Esophagus muscularis mucosa (tissue), 4 donors: Measurements from ENCODE around the gene UBE4A.

ENCODE experiments used
- CTCF ChIP-seq, 3 experiments: fragments of 200-600 bp in 2 of 3; fragments of 450-650 bp in 1 of 3; sonication (generic) in 2 of 3; IDR thresholded peaks; one replicate each; pipeline ENCODE4 v1.5.1; 2017 to 2019; ENCODE audit warnings: antibody characterized with exemption in 3 of 3, mild to moderate bottlenecking in 2 of 3, moderate library complexity in 1 of 3
- EP300 ChIP-seq: sonication (generic); formaldehyde crosslinking; IDR thresholded peaks from one replicate; pipeline ENCODE4 v1.6.1; 2017; ENCODE audit warnings: antibody characterized with exemption
- POLR2A ChIP-seq: fragments of 450-650 bp; IDR thresholded peaks from one replicate; pipeline ENCODE4 v1.6.1; 2017; ENCODE audit warnings: antibody characterized with exemption, moderate library complexity, mild to moderate bottlenecking, low read depth
- POLR2AphosphoS5 ChIP-seq, 2 donors: sonication (generic); formaldehyde crosslinking; IDR thresholded peaks; one replicate each; pipeline ENCODE4 v1.6.1; 2017; ENCODE audit warnings: antibody characterized with exemption in 2 of 2

- TF ChIP-seq CTCF (IDR thresholded peaks at IDR 0.05) (no peak), POLR2A (no peak), EP300 (no peak), POLR2AphosphoS5 (IDR thresholded peaks at IDR 0.05) (no peak)
These were observed 74.7 kb downstream of the UBE4A start for GRCh38 chr11:118434123-118434552.
